Fibroblast of lung (primary cell): ENCODE measurements around the gene GRIK4. TPM values are rescaled to one million over a fixed set of nuclear protein-coding genes. Genes with fewer than 3 reads are reported as not detected.

Experiments
- DNase-seq, 2 donors: peaks; one replicate each; pipeline versions ENCODE4 v3.0.0 to v3.0.0-alpha.2; 2010; ENCODE audit warnings: low read depth in 2 of 2
- H2AFZ ChIP-seq: 2 replicates; pipeline ENCODE4 v1.5.1; 2012; ENCODE audit warnings: low read length, control low read depth, inconsistent platforms
- H3K27ac ChIP-seq: 2 replicates; pipeline ENCODE4 v1.5.1; 2011; ENCODE audit warnings: low read length, control low read depth; ENCODE audit not compliant: insufficient read depth
- H3K27me3 ChIP-seq: 2 replicates; pipeline ENCODE4 v1.5.1; 2011; ENCODE audit warnings: mild to moderate bottlenecking, low read length; ENCODE audit not compliant: control insufficient read depth, insufficient read depth
- H3K36me3 ChIP-seq: 2 replicates; pipeline ENCODE4 v1.5.1; 2011; ENCODE audit warnings: low read length; ENCODE audit not compliant: control insufficient read depth, insufficient read depth
- H3K4me1 ChIP-seq: 2 replicates; pipeline ENCODE4 v1.5.1; 2011; ENCODE audit warnings: low read length; ENCODE audit not compliant: control insufficient read depth, insufficient read depth; ENCODE audit errors: extremely low read depth
- H3K4me2 ChIP-seq: 2 replicates; pipeline ENCODE4 v1.5.1; 2011; ENCODE audit warnings: low read length, control low read depth; ENCODE audit not compliant: insufficient read depth; ENCODE audit errors: extremely low read depth
- H3K4me3 ChIP-seq, 4 experiments: fragments of 200-600 bp in 1 of 4; sonication (generic) in 1 of 4; replicated peaks in 1 of 4; 2 replicates each; pipeline ENCODE4 v1.5.1; 2011 to 2016; ENCODE audit warnings: low read length in 4 of 4, low read depth in 3 of 4, mild to moderate bottlenecking in 3 of 4, control low read depth in 2 of 4, inconsistent platforms in 1 of 4, mixed read lengths in 1 of 4; ENCODE audit not compliant: insufficient read depth in 1 of 4; ENCODE audit errors: control extremely low read depth in 1 of 4
- H3K79me2 ChIP-seq: 2 replicates; pipeline ENCODE4 v1.5.1; 2012; ENCODE audit warnings: mild to moderate bottlenecking, low read length, inconsistent platforms; ENCODE audit not compliant: control insufficient read depth, insufficient read depth
- H3K9ac ChIP-seq: 2 replicates; pipeline ENCODE4 v1.5.1; 2011; ENCODE audit warnings: mild to moderate bottlenecking, low read length, control low read depth; ENCODE audit not compliant: insufficient read depth
- H3K9me3 ChIP-seq: 2 replicates; pipeline ENCODE4 v1.5.1; 2012; ENCODE audit warnings: low read depth, low read length; ENCODE audit not compliant: control insufficient read depth, insufficient read depth
- H4K20me1 ChIP-seq: 2 replicates; pipeline ENCODE4 v1.5.1; 2011; ENCODE audit warnings: low read length; ENCODE audit not compliant: control insufficient read depth, insufficient read depth; ENCODE audit errors: extremely low read depth
- CTCF ChIP-seq, 2 donors: IDR thresholded peaks in 1 of 2; conservative IDR thresholded peaks in 1 of 2; 1 replicate in 1 of 2; 2 replicates in 1 of 2; pipeline ENCODE4 v1.5.1; 2011 to 2012; ENCODE audit warnings: low read length in 2 of 2, control low read depth in 1 of 2, inconsistent platforms in 1 of 2, low read depth in 1 of 2, mild to moderate bottlenecking in 1 of 2
- EZH2 ChIP-seq: IDR thresholded peaks from 2 replicates; pipeline ENCODE4 v1.5.1; 2012; ENCODE audit warnings: low read length, control low read depth, mild to moderate bottlenecking; ENCODE audit errors: missing control alignments
- polyA plus RNA-seq, 2 donors: library from polyadenylated mRNA; depleted of rRNA in 1 of 2; stranded (reverse) in 1 of 2; unstranded in 1 of 2; fragments of >200 nt; gene quantifications; 2 replicates each; pipeline ENCODE4 v1.2.1, GENCODE V29; 2011 to 2012; ENCODE audit warnings: missing spikeins in 1 of 2
- total RNA-seq: library from RNA; depleted of rRNA; stranded (reverse); fragments of >200 nt; gene quantifications from 2 replicates; pipeline ENCODE4 v1.2.1, GENCODE V29; 2014

The GRIK4 gene
- total and polyA plus RNA-seq, 2 donors (not counting 1 experiment from before 2014, with no cell fraction given), result 0.17 to 1.5 TPM

GRCh38 chr11:120964857-120965256 is 453.3 kb downstream of the GRIK4 start:
- Histone ChIP-seq H3K27ac (no peak overlapping the region), H3K27me3 (no peaks in the 10 kb centered on the region), H3K4me3 (no peak overlapping the region), H3K4me1 (no peaks in the 10 kb centered on the region), H2AFZ (no peak overlapping the region), H3K9me3 (no peaks in the 10 kb centered on the region), H3K36me3 (no peaks in the 10 kb centered on the region), H3K4me2 (no peak overlapping the region), H3K9ac (no peak overlapping the region), H4K20me1 (no peaks in the 10 kb centered on the region), H3K79me2 (no peaks in the 10 kb centered on the region)
- peak; percentile 17 to 76 for DNase-seq
- TF ChIP-seq CTCF (conservative IDR thresholded peaks at IDR 0.05 in 1 of 2, IDR thresholded peaks at IDR 0.05 in 1 of 2; ENCODE audit: low read depth in 1 of 2, low read length in 2 of 2), result no peak
- TF ChIP-seq EZH2, result no peak

- no peaks in the 10 kb centered on the region for H3K79me2 ChIP-seq
- H3K4me3 ChIP-seq, result no peak overlapping the region
- no peaks in the 10 kb centered on the region for H3K36me3 ChIP-seq
- no peak overlapping the region for H3K4me2 ChIP-seq
- no peak for DNase-seq
- no peak overlapping the region for H2AFZ ChIP-seq
- no peak overlapping the region for H3K9ac ChIP-seq
- H3K27ac ChIP-seq, result no peak overlapping the region
- H3K27me3 ChIP-seq, result no peaks in the 10 kb centered on the region
- no peak for TF ChIP-seq EZH2
- no peak for TF ChIP-seq CTCF (conservative IDR thresholded peaks at IDR 0.05 in 1 of 2, IDR thresholded peaks at IDR 0.05 in 1 of 2; ENCODE audit: low read depth in 1 of 2, low read length in 2 of 2)
- no peaks in the 10 kb centered on the region for H3K9me3 ChIP-seq
- H4K20me1 ChIP-seq, result no peaks in the 10 kb centered on the region
- no peaks in the 10 kb centered on the region for H3K4me1 ChIP-seq
These were observed 455.3 kb downstream of the GRIK4 start for GRCh38 chr11:120966840-120967239.

GRCh38 chr11:120969993-120970392 is 458.4 kb downstream of the GRIK4 start:
- no peak for DNase-seq
- no peak overlapping the region for H2AFZ ChIP-seq
- H3K27ac ChIP-seq, result no peak overlapping the region

More at GRCh38 chr11:120969993-120970392, 458.4 kb downstream of the GRIK4 start:
- H3K4me1 ChIP-seq, result no peaks in the 10 kb centered on the region
- H3K9ac ChIP-seq, result no peak overlapping the region
- H3K79me2 ChIP-seq, result no peaks in the 10 kb centered on the region
- TF ChIP-seq CTCF (conservative IDR thresholded peaks at IDR 0.05 in 1 of 2, IDR thresholded peaks at IDR 0.05 in 1 of 2; ENCODE audit: low read depth in 1 of 2, low read length in 2 of 2) (no peak), EZH2 (no peak)
- H4K20me1 ChIP-seq, result no peaks in the 10 kb centered on the region
- no peaks in the 10 kb centered on the region for H3K27me3 ChIP-seq
- no peaks in the 10 kb centered on the region for H3K36me3 ChIP-seq
- no peak overlapping the region for H3K4me3 ChIP-seq
- H3K4me2 ChIP-seq, result no peak overlapping the region
- no peaks in the 10 kb centered on the region for H3K9me3 ChIP-seq
